Sciatic nerve (tissue), 2 donors: Measurements from ENCODE around the gene PRPS1. TPM values are rescaled to one million over a fixed set of nuclear protein-coding genes. Genes with fewer than 3 reads are reported as not detected.

Source experiments
- ATAC-seq: fragments of 200-7000 bp; cut with Tn5 transposase; one replicate; pipeline ENCODE4 v1.9.1; 2020; ENCODE audit warnings: mild to moderate bottlenecking, moderate library complexity
- DNase-seq: peaks from one replicate; pipeline ENCODE4 v3.0.0-alpha.2; 2020; ENCODE audit warnings: low spot score
- intact Hi-C: fragments of 100-400 bp; cut with DNase I; formaldehyde crosslinking; loops from one replicate; pipeline ENCODE4 v1.14.2; 2022
- total RNA-seq: library from RNA; stranded (reverse); fragmentation: NEBNext Ultra II Directional; extraction: Animal tissue kit (Norgen Biotek cat#: 25700); gene quantifications from one replicate; pipeline ENCODE4 v1.2.1, GENCODE V29; 2021
- donor health status: DM: no; HTN: no; CAD: no.
- donor health status: DM: no; HTN: no; CAD: no.

Gene PRPS1
- total RNA-seq, 1 donor from 2014 or later, result 32.1 TPM

GRCh38 chrX:107686026-107686425 lies 57.7 kb downstream of the PRPS1 start:
- ATAC-seq (no peak), DNase-seq (no peak)
- intact Hi-C loops, result no loop called here

- ATAC-seq, result no peak
Observed at GRCh38 chrX:107686792-107687191, 58.5 kb downstream of the PRPS1 start.

GRCh38 chrX:107687445-107687844 lies 59.1 kb downstream of the PRPS1 start:
- intact Hi-C loops, result no loop called here
- ATAC-seq (no peak), DNase-seq (no peak)

More at GRCh38 chrX:107686792-107687191, 58.5 kb downstream of the PRPS1 start:
- DNase-seq, result no peak
- intact Hi-C loops, result no loop called here

GRCh38 chrX:107691024-107691448 lies 62.7 kb downstream of the PRPS1 start:
- intact Hi-C loops, result no loop called here
- no peak for ATAC-seq
- no peak for DNase-seq

GRCh38 chrX:107699616-107700015 lies 71.3 kb downstream of the PRPS1 start:
- intact Hi-C loops, result no loop called here
- DNase-seq, result no peak
- ATAC-seq, result no peak

- DNase-seq (no peak), ATAC-seq (peak; percentile 92)
- intact Hi-C loops, result no loop called here
Observed at GRCh38 chrX:107700317-107700774, 72.0 kb downstream of the PRPS1 start.

Other genes starting within 250 kb of the PRPS1 start
- 0.09 TPM for gene FRMPD3, start 178.9 kb upstream of the PRPS1 start, total RNA-seq
- 93.5 TPM for gene TSC22D3, start 147.3 kb downstream of the PRPS1 start, total RNA-seq
- gene NCBP2L, start 149.2 kb downstream of the PRPS1 start, total RNA-seq, result not detected
- gene MID2, start 197.4 kb downstream of the PRPS1 start, total RNA-seq, result 26.7 TPM